K562 (cell line): ENCODE measurements around the gene SLC38A11.

Experiments
- BDP1 ChIP-seq: IDR thresholded peaks from 3 replicates; pipeline ENCODE4 v1.6.1; 2011; ENCODE audit not compliant: insufficient read length, insufficient read depth
- EGR1 ChIP-seq: fragments of 450-650 bp; conservative IDR thresholded peaks from 2 replicates; pipeline ENCODE4 v1.6.1; 2017; ENCODE audit warnings: mild to moderate bottlenecking
- POLR2A ChIP-seq: fragments of 450-650 bp; conservative IDR thresholded peaks from 2 replicates; pipeline ENCODE4 v1.6.1; 2016
- RAD21 ChIP-seq, 2 experiments: fragments of 250-450 bp in 1 of 2; fragments of 450-650 bp in 1 of 2; sonication (Bioruptor Pico) in 1 of 2; formaldehyde crosslinking in 1 of 2; IDR thresholded peaks in 1 of 2; conservative IDR thresholded peaks in 1 of 2; 2 replicates each; pipeline versions ENCODE4 v1.4.0 to v1.8.0; 2020 to 2022; ENCODE audit warnings: mild to moderate bottlenecking in 2 of 2, moderate library complexity in 1 of 2
- SMC3 ChIP-seq: conservative IDR thresholded peaks from 2 replicates; pipeline ENCODE4 v1.6.1; 2011; ENCODE audit warnings: low read depth, low read length, improper control_type of control experiment; ENCODE audit not compliant: insufficient read depth
- TEAD4 ChIP-seq, 2 experiments: sonication (generic) in 1 of 2; formaldehyde crosslinking in 1 of 2; IDR thresholded peaks; 2 replicates each; pipeline versions ENCODE4 v1.6.1 to v1.8.0; 2012 to 2022; ENCODE audit warnings: borderline replicate concordance in 1 of 2, inconsistent platforms in 1 of 2, low read length in 1 of 2, mild to moderate bottlenecking in 1 of 2, missing genetic modification reagents in 1 of 2
- TF ChIP-seq, protein P1 (sequence below), 2 experiments: fragments of 450-650 bp in 1 of 2; sonication (generic) in 1 of 2; formaldehyde crosslinking in 1 of 2; IDR thresholded peaks in 1 of 2; conservative IDR thresholded peaks in 1 of 2; 2 replicates each; pipeline versions ENCODE4 v1.6.1 to v1.8.1; 2016 to 2023; ENCODE audit warnings: mild to moderate bottlenecking in 2 of 2, moderate library complexity in 2 of 2, inconsistent platforms in 1 of 2, missing genetic modification reagents in 1 of 2
- TF ChIP-seq, protein P2 (sequence below): sonication (generic); formaldehyde crosslinking; IDR thresholded peaks from 2 replicates; pipeline ENCODE4 v1.8.1; 2023; ENCODE audit warnings: mild to moderate bottlenecking, missing genetic modification reagents
- TF ChIP-seq, protein P3 (sequence below), 3 experiments: IDR thresholded peaks in 2 of 3; conservative IDR thresholded peaks in 1 of 3; 2 replicates each; pipeline ENCODE4 v1.5.1; 2011 to 2012; ENCODE audit warnings: low read length in 3 of 3, mild to moderate bottlenecking in 3 of 3, control low read depth in 2 of 3, improper control_type of control experiment in 1 of 3, inconsistent platforms in 1 of 3, low read depth in 1 of 3, mixed read lengths in 1 of 3, moderate library complexity in 1 of 3; ENCODE audit not compliant: insufficient read depth in 2 of 3
- TF ChIP-seq, protein P4 (sequence below), 2 experiments: fragments of 450-650 bp; IDR thresholded peaks; 2 replicates each; pipeline ENCODE4 v1.6.1; 2016

DNA sequence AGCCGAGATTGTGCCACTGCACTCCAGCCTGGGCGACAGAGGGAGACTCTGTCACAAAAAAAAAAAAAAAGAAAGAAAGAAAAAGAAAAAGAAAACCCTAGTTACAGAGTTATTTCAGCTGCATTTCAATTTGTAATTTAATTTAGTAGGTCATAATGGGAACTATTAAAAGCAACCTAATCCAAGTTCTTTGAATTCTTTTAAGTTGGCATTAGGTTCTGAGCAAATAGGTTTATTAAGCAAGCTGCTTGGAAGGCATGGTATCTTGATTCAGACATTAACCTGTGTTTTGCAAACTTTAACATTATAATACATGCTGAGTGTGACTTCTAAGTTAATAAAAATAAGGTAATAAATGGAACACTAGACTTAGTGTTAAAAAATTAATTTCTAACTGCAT lies 83.9 kb downstream of the SLC38A11 start:
- TF ChIP-seq RAD21 (CRISPR knock-in tag; conservative IDR thresholded peaks at IDR 0.05 in 1 of 2, IDR thresholded peaks at IDR 0.05 in 1 of 2) (no peak), TEAD4 (IDR thresholded peaks at IDR 0.05; ENCODE audit: low read length) (no peak), TEAD4 (CRISPR knock-in tag; IDR thresholded peaks at IDR 0.05; ENCODE audit: borderline replicate concordance) (no peak), BDP1 (no peak), POLR2A (no peak), SMC3 (no peak), EGR1 (no peak)
- TF ChIP-seq, protein P1, sequence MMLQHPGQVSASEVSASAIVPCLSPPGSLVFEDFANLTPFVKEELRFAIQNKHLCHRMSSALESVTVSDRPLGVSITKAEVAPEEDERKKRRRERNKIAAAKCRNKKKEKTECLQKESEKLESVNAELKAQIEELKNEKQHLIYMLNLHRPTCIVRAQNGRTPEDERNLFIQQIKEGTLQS (IDR thresholded peaks at IDR 0.05), result no peak
- TF ChIP-seq, protein P1 (CRISPR knock-in tag; conservative IDR thresholded peaks at IDR 0.05), result no peak
- TF ChIP-seq, protein P2, sequence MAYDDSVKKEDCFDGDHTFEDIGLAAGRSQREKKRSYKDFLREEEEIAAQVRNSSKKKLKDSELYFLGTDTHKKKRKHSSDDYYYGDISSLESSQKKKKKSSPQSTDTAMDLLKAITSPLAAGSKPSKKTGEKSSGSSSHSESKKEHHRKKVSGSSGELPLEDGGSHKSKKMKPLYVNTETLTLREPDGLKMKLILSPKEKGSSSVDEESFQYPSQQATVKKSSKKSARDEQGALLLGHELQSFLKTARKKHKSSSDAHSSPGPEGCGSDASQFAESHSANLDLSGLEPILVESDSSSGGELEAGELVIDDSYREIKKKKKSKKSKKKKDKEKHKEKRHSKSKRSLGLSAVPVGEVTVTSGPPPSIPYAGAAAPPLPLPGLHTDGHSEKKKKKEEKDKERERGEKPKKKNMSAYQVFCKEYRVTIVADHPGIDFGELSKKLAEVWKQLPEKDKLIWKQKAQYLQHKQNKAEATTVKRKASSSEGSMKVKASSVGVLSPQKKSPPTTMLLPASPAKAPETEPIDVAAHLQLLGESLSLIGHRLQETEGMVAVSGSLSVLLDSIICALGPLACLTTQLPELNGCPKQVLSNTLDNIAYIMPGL, result no peak
- TF ChIP-seq, protein P3, sequence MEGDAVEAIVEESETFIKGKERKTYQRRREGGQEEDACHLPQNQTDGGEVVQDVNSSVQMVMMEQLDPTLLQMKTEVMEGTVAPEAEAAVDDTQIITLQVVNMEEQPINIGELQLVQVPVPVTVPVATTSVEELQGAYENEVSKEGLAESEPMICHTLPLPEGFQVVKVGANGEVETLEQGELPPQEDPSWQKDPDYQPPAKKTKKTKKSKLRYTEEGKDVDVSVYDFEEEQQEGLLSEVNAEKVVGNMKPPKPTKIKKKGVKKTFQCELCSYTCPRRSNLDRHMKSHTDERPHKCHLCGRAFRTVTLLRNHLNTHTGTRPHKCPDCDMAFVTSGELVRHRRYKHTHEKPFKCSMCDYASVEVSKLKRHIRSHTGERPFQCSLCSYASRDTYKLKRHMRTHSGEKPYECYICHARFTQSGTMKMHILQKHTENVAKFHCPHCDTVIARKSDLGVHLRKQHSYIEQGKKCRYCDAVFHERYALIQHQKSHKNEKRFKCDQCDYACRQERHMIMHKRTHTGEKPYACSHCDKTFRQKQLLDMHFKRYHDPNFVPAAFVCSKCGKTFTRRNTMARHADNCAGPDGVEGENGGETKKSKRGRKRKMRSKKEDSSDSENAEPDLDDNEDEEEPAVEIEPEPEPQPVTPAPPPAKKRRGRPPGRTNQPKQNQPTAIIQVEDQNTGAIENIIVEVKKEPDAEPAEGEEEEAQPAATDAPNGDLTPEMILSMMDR (IDR thresholded peaks at IDR 0.05 in 2 of 3, conservative IDR thresholded peaks at IDR 0.05 in 1 of 3; ENCODE audit: insufficient read depth in 2 of 3, low read depth in 1 of 3, low read length in 3 of 3), result no peak
- TF ChIP-seq, protein P4, sequence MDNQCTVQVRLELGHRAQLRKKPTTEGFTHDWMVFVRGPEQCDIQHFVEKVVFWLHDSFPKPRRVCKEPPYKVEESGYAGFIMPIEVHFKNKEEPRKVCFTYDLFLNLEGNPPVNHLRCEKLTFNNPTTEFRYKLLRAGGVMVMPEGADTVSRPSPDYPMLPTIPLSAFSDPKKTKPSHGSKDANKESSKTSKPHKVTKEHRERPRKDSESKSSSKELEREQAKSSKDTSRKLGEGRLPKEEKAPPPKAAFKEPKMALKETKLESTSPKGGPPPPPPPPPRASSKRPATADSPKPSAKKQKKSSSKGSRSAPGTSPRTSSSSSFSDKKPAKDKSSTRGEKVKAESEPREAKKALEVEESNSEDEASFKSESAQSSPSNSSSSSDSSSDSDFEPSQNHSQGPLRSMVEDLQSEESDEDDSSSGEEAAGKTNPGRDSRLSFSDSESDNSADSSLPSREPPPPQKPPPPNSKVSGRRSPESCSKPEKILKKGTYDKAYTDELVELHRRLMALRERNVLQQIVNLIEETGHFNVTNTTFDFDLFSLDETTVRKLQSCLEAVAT (IDR thresholded peaks at IDR 0.05), result no peak
